HepG2 (cell line): ENCODE measurements around the gene LEAP2. TPM values are rescaled to one million over a fixed set of nuclear protein-coding genes. Genes with fewer than 3 reads are reported as not detected.

Experiments used
- HOXA3 ChIP-seq: sonication (generic); formaldehyde crosslinking; IDR thresholded peaks from 2 replicates; pipeline ENCODE4 v1.5.0; 2020; ENCODE audit warnings: missing genetic modification reagents
- KAT7 ChIP-seq: IDR thresholded peaks from 2 replicates; pipeline ENCODE4 v1.6.1; 2018; ENCODE audit warnings: borderline replicate concordance, missing compliant biosample characterization
- MIXL1 ChIP-seq: IDR thresholded peaks from 2 replicates; pipeline ENCODE4 v1.6.1; 2016
- MTF2 ChIP-seq: sonication (generic); formaldehyde crosslinking; IDR thresholded peaks from 2 replicates; pipeline ENCODE4 v1.5.0; 2020; ENCODE audit warnings: missing genetic modification reagents, borderline replicate concordance
- MXI1 ChIP-seq: IDR thresholded peaks from 3 replicates; pipeline ENCODE4 v1.6.1; 2012; ENCODE audit warnings: low read depth, low read length, inconsistent platforms, borderline replicate concordance
- NR2F6 ChIP-seq, 2 experiments: IDR thresholded peaks; 2 replicates each; pipeline ENCODE4 v1.6.1; 2016; ENCODE audit warnings: antibody characterized with exemption in 1 of 2, mild to moderate bottlenecking in 1 of 2
- SNAPC4 ChIP-seq: sonication (generic); formaldehyde crosslinking; IDR thresholded peaks from 2 replicates; pipeline ENCODE4 v1.4.0; 2020; ENCODE audit warnings: mild to moderate bottlenecking, missing genetic modification reagents
- SOX6 ChIP-seq, 2 experiments: fragments of 450-650 bp in 1 of 2; sonication (generic) in 1 of 2; formaldehyde crosslinking in 1 of 2; IDR thresholded peaks; 2 replicates each; pipeline versions ENCODE4 v1.4.0 to v1.6.1; 2017 to 2020; ENCODE audit warnings: antibody characterized with exemption in 1 of 2, mild to moderate bottlenecking in 1 of 2, missing genetic modification reagents in 1 of 2
- WIZ ChIP-seq: sonication (generic); formaldehyde crosslinking; IDR thresholded peaks from 2 replicates; pipeline ENCODE4 v1.5.1; 2020; ENCODE audit warnings: mild to moderate bottlenecking, missing genetic modification reagents
- ZNF607 ChIP-seq: sonication (generic); formaldehyde crosslinking; IDR thresholded peaks from 2 replicates; pipeline ENCODE4 v1.5.1; 2020; ENCODE audit warnings: missing genetic modification reagents, mild to moderate bottlenecking, borderline replicate concordance
- ZNF646 ChIP-seq: sonication (generic); formaldehyde crosslinking; IDR thresholded peaks from 2 replicates; pipeline ENCODE4 v1.9.0; 2021; ENCODE audit warnings: mild to moderate bottlenecking, missing genetic modification reagents
- ZNF709 ChIP-seq: sonication (generic); formaldehyde crosslinking; IDR thresholded peaks from 2 replicates; pipeline ENCODE4 v1.5.0; 2020; ENCODE audit warnings: mild to moderate bottlenecking, missing genetic modification reagents
- ZNF788 ChIP-seq: sonication (generic); formaldehyde crosslinking; IDR thresholded peaks from 2 replicates; pipeline ENCODE4 v1.5.0; 2020; ENCODE audit warnings: mild to moderate bottlenecking, missing genetic modification reagents, borderline replicate concordance
- polyA plus RNA-seq, 8 experiments: library from polyadenylated mRNA; depleted of rRNA in 3 of 8; stranded (reverse) in 7 of 8; unstranded in 1 of 8; fragments of >200 nt; fragmentation: Illumina TruSeq in 4 of 8; extraction: Trizol in 4 of 8; gene quantifications; 2 replicates each; pipeline versions ENCODE4 v1.2.1 to v1.2.3, GENCODE V29; 2011 to 2016; ENCODE audit warnings: low read depth in 4 of 8, missing spikeins in 1 of 8, mixed read lengths in 1 of 8; ENCODE audit not compliant: insufficient read depth in 1 of 8
- total RNA-seq, 5 experiments: library from RNA; depleted of rRNA; stranded (reverse); fragments of >200 nt; fragmentation: Illumina TruSeq; extraction: Trizol; gene quantifications; 2 replicates each; pipeline ENCODE4 v1.2.3, GENCODE V29; 2016; ENCODE audit warnings: low read depth in 1 of 5
- TF ChIP-seq, protein P1 (sequence below): sonication (generic); formaldehyde crosslinking; IDR thresholded peaks from 2 replicates; pipeline ENCODE4 v1.8.1; 2023; ENCODE audit warnings: mild to moderate bottlenecking, missing genetic modification reagents
- TF ChIP-seq, protein P2 (sequence below): sonication (generic); formaldehyde crosslinking; IDR thresholded peaks from 2 replicates; pipeline ENCODE4 v1.4.0; 2020; ENCODE audit warnings: mild to moderate bottlenecking, low read depth, missing genetic modification reagents

LEAP2 gene
- total and polyA plus RNA-seq, 2 of the 13 experiments (the other 11 are each of a cell fraction or from before 2014, with no cell fraction given): 23.9 to 51.9 TPM

DNA sequence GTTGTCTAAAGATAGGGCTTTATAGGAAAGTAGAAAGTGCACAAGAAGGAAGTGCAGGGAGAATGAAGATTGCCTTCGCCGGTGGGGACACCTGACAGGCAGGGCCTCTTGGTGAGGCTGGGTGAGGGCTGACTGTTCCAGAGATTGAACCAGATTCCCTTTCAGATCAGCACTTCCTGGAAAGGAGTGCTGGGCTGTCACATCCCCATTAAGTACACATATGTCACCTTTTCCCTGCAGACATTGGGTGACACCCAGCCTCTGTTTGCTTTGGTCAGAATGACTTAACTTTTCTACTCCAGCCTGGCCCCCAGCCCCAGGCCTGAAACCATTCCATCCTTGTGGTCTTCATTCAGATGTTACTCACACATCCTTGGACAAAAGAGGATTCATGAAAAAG is 35.6 kb upstream of the LEAP2 start (continued):
- TF ChIP-seq, protein P1, sequence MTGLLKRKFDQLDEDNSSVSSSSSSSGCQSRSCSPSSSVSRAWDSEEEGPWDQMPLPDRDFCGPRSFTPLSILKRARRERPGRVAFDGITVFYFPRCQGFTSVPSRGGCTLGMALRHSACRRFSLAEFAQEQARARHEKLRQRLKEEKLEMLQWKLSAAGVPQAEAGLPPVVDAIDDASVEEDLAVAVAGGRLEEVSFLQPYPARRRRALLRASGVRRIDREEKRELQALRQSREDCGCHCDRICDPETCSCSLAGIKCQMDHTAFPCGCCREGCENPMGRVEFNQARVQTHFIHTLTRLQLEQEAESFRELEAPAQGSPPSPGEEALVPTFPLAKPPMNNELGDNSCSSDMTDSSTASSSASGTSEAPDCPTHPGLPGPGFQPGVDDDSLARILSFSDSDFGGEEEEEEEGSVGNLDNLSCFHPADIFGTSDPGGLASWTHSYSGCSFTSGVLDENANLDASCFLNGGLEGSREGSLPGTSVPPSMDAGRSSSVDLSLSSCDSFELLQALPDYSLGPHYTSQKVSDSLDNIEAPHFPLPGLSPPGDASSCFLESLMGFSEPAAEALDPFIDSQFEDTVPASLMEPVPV (CRISPR knock-in tag): peak; percentile 22; the same call in 1 of the 2 replicates
- TF ChIP-seq, protein P2, sequence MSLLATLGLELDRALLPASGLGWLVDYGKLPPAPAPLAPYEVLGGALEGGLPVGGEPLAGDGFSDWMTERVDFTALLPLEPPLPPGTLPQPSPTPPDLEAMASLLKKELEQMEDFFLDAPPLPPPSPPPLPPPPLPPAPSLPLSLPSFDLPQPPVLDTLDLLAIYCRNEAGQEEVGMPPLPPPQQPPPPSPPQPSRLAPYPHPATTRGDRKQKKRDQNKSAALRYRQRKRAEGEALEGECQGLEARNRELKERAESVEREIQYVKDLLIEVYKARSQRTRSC (CRISPR knock-in tag): no peak
- no peak; the same call in 1 of the 2 replicates for TF ChIP-seq ZNF607 (CRISPR knock-in tag)
- no peak for TF ChIP-seq SOX6 (IDR thresholded peaks at IDR 0.05)
- TF ChIP-seq SOX6 (CRISPR knock-in tag; IDR thresholded peaks at IDR 0.05): peak; percentile 28; the same call in 1 of the 2 replicates
- TF ChIP-seq MIXL1: peak; percentile 85
- TF ChIP-seq SNAPC4: no peak
- peak; percentile 14; the same call in 1 of the 2 replicates for TF ChIP-seq KAT7
- TF ChIP-seq MTF2 (CRISPR knock-in tag): no peak
- no peak; the same call in 1 of the 2 replicates for TF ChIP-seq HOXA3 (CRISPR knock-in tag)
- 0 out of 2 replicates have a peak, but pooled peaks have one; percentile 10 for TF ChIP-seq NR2F6 (IDR thresholded peaks at IDR 0.05)
- TF ChIP-seq NR2F6 (CRISPR knock-in tag; IDR thresholded peaks at IDR 0.05): peak; percentile 64
- TF ChIP-seq MXI1: peak; percentile 51; the same call in 1 of the 3 replicates
- TF ChIP-seq ZNF788 (CRISPR knock-in tag): 0 out of 2 replicates have a peak, but pooled peaks have one; percentile 37
- TF ChIP-seq ZNF646 (CRISPR knock-in tag): no peak
- no peak for TF ChIP-seq WIZ
- TF ChIP-seq ZNF709 (CRISPR knock-in tag): 0 out of 2 replicates have a peak, but pooled peaks have one; percentile 14
